Stimulated activated CD8-positive, alpha-beta memory T cell treated with anti-CD3 and anti-CD28 coated beads, Interleukin-15, amount 100 ng/mL, for 4 hours (primary cell): ENCODE results near the gene ZNF829.

Source experiments
- DNase-seq, 2 donors: peaks; one replicate each; pipeline ENCODE4 v3.0.0-alpha.2; 2020; ENCODE audit warnings: low read depth in 2 of 2

Gene ZNF829

GRCh38 chr19:36915992-36916830 is at the start of gene ZNF829, which contains the start of gene ZNF568:
Gene ZNF829, minus strand, starts transcription at chr19:36916291. Its CDS starts 1,124 bp downstream, at chr19:36915167.
Gene ZNF568, plus strand, starts transcription at chr19:36916332. Its CDS starts 6,439 bp downstream, at chr19:36922771.
- peak; percentile 78 to 80 for DNase-seq

DNA sequence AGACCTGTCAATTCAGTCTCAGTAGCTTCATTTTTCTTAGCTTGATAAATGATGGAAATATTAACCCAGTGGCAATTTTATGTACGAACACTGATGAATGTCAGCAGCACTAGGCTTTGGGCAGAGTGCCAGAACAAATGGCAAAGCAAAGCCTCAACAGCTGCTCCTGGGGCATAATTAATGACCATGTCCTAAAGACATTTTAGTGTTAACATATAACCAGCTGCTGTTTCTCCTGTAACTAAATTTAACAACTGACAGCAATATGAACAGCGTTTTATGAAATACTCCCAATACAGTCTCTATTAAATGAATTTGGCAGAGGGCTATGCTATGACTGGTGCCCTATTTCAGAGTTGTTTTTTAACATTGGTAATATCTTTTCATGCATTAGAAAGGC is 47.2 kb upstream of the ZNF829 start:
- no peak for DNase-seq

DNA sequence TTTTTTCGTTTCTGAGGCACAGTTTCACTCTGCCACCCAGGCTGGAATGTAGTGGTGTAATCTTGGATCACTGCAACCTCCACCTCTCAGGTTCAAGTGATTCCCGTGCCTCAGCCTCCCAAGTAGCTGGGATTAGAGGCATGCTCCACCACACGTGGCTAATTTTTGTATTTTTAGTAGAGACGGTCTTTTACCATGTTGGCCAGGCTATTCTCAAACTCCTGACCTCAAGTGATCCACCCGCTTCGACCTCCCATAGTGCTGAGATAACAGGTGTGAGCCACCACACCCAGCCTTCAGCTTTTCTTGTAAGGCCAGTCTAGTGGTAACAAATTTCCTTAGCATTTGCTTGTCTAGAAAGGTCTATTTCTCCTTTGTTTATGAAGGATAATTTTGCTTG is 46.3 kb upstream of the ZNF829 start:
- DNase-seq = no peak

DNA sequence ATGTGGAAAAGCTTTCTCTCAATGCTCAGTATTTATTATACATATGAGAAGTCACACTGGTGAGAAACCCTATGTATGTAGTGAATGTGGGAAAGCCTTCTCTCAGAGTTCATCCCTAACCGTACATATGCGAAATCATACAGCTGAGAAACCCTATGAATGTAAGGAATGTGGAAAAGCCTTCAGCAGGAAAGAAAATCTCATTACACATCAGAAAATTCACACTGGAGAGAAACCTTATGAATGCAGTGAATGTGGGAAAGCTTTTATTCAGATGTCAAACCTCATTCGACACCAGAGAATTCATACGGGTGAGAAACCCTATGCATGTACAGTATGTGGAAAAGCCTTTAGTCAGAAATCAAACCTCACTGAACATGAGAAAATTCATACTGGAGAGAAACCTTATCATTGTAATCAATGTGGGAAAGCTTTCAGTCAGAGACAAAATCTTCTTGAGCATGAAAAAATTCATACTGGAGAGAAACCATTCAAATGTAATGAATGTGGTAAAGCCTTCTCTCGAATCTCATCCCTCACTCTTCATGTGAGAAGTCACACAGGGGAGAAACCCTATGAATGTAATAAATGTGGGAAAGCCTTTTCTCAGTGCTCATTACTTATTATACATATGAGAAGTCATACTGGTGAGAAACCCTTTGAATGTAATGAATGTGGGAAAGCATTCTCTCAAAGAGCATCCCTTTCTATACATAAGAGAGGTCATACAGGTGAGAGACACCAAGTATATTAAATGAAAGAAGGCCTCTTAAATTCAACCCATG is 34.4 kb upstream of the ZNF829 start:
- DNase-seq = no peak

DNA sequence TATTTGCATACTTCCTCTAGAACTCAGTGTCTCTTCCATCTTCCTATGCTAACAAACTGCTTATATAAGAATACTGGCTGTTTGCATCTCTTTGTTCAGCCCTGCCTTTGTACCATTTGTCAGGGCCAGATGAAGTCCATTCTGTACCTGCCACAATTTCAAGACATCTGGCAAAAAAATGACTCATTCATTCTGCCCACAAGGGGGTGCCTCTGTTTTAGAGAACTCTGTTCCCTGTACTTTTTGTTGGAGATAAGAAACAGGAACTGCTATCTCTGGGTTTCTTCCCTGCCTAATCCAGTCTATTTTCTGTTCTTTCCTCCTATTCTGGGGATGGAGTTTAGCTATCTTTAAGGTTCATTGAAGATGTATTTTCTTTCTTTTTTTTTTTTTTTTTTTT is 23.1 kb upstream of the ZNF829 start:
- DNase-seq = no peak

DNA sequence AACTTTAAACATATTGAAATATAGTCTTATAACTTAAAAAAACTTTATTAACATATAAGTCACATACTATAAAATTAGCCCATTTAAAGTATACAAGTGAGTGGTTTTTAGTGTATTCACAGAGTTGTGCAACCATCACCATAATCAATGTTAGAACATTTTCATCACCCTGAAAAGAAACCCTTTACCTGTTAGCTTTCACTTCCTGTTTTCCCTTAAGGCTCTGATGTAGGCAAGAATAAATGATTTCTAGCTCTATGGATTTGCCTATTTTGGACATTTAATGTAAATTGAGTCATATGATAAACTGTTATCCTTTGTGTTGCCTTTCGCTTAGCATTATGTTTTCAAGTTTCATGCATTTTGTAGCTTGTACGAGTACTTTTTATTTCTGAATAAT is 15.6 kb upstream of the ZNF829 start:
- no peak for DNase-seq

GRCh38 chr19:36918090-36918489 is 2.0 kb upstream of the ZNF829 start:
- DNase-seq = no peak

- DNase-seq = no peak
These were observed 900 bp upstream of the ZNF829 start for GRCh38 chr19:36916991-36917390.

GRCh38 chr19:36898422-36898821 is 17.7 kb downstream of the ZNF829 start:
- DNase-seq = no peak

- no peak for DNase-seq
These were observed 21.2 kb downstream of the ZNF829 start for GRCh38 chr19:36894849-36895383.

- DNase-seq = no peak
These were observed 24.2 kb downstream of the ZNF829 start for GRCh38 chr19:36891768-36892357.

DNA sequence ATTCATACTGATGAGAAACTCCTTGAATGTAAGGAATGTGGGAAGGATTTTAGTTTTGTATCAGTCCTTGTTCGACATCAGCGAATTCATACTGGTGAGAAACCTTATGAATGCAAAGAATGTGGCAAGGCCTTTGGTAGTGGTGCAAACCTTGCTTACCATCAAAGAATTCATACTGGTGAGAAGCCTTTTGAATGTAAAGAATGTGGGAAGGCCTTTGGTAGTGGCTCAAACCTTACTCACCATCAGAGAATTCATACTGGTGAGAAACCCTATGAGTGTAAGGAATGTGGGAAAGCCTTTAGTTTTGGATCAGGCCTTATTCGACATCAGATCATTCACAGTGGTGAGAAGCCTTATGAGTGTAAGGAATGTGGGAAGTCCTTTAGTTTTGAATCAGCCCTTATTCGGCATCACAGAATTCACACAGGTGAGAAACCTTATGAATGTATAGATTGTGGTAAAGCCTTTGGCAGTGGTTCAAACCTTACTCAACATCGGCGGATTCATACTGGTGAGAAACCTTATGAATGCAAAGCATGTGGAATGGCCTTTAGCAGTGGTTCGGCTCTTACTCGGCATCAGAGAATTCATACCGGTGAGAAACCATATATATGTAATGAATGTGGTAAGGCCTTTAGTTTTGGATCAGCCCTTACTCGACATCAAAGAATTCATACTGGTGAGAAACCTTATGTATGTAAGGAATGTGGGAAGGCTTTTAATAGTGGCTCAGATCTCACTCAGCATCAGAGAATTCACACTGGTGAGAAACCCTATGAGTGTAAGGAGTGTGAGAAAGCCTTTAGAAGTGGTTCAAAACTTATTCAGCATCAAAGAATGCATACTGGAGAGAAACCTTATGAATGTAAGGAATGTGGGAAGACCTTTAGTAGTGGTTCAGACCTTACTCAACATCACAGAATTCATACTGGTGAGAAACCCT is 38.8 kb downstream of the ZNF829 start:
- DNase-seq = no peak

- DNase-seq = no peak
These were observed 64.2 kb downstream of the ZNF829 start for GRCh38 chr19:36851898-36852297.

- DNase-seq = peak; percentile 68 to 81
These were observed 65.3 kb downstream of the ZNF829 start, which contains the start of gene ZNF345 for GRCh38 chr19:36850559-36851442. Gene ZNF345, plus strand, starts transcription at chr19:36850876. Its CDS starts 25,955 bp downstream, at chr19:36876831.

GRCh38 chr19:36849701-36850558 is 66.2 kb downstream of the ZNF829 start:
- peak; percentile 77 to 85 for DNase-seq

DNA sequence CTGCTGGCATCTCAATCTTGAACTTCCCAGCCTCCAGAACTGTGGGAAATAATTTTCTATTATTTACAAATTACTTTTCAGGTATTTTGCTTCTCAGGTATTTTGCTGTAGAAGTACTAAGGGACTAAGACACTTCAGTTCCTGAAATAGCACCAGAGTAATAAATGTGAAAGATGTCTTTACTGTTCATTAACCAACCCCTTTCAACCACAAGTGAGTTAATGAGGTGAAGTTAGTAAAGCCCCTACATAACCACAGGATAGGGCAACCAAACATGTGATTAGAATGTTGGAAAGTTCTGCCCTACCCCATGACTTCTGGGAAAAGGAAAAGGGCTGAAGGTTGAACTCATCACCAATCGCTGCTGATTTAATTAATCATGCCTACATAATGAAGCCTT is 68.1 kb downstream of the ZNF829 start:
- DNase-seq = no peak

GRCh38 chr19:36838784-36839324 is 77.2 kb downstream of the ZNF829 start:
- no peak for DNase-seq
